NCI-H2029 (cell line): ENCODE data around the gene LILRA5.
"Not testable (repeated sequence)": the region's sequence is repeated elsewhere in the genome, so short reads cannot be mapped to it uniquely, and the experiment has no call there.

Experiments
- DNase-seq: peaks from one replicate; lab custom pipeline; 2025; lab: John Stamatoyannopoulos, UW

Gene LILRA5

DNA sequence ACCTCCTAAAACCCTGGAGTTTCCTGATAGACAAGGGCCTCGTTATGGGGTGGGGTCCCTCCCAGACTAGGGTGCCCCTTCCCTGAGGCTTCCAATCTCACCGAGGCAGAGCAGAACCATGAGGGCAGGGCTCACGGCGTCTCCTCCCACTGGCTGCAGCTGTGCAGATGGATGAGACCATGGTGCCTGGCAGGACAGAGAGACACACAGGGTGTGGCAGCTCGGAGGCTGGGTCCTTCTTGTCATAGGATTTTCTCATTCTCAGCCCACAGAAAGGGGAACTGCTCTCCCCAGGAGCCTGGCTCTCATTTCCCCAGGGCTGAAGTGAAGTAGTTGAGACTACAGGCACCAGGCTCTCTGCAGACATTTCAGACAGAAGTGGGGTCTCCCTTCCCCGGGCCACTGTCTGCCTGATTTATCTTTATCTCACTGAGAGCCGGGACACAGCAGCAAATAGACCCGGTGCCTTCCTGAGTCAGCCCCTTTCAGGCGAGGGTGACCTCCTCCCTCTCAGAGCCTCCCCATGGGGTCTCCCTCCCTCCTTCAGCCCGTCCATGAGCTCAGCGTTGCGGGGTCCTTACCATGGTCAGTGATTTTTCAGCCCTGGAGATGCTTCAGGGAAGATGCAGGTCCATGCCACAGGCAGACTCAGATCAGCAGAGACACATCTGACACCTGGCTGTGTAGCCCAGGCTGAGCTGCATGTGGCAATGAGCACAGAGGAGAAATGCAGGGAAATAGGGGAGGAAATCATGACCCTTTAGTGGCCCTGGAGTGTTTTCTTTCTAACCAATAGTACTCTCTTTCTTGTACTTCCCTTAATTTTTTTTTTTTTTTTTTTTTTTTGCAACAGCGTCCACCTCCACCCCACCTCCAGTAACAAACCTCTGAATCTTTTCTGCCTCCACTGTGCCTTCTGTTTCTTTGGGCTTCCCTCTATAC lies at the start of gene LILRA5:
TSS of gene LILRA5 (minus strand) at position 731 of the 942 bp plus-strand sequence. CDS start at position 584, 147 bp downstream.
- no peak for DNase-seq

- DNase-seq = not testable (repeated sequence)
These were observed 48.9 kb upstream of the LILRA5 start for GRCh38 chr19:54361680-54362422.

GRCh38 chr19:54359149-54359820 lies 46.3 kb upstream of the LILRA5 start:
- DNase-seq = not testable (repeated sequence)

GRCh38 chr19:54357381-54357780 lies 44.4 kb upstream of the LILRA5 start:
- no peak for DNase-seq

GRCh38 chr19:54356444-54357056 lies 43.6 kb upstream of the LILRA5 start:
- no peak for DNase-seq

- DNase-seq = no peak
These were observed 42.7 kb upstream of the LILRA5 start for GRCh38 chr19:54355675-54356074.

GRCh38 chr19:54354761-54355160 lies 41.8 kb upstream of the LILRA5 start:
- DNase-seq = no peak

GRCh38 chr19:54352546-54352945 lies 39.6 kb upstream of the LILRA5 start:
- no peak for DNase-seq

DNA sequence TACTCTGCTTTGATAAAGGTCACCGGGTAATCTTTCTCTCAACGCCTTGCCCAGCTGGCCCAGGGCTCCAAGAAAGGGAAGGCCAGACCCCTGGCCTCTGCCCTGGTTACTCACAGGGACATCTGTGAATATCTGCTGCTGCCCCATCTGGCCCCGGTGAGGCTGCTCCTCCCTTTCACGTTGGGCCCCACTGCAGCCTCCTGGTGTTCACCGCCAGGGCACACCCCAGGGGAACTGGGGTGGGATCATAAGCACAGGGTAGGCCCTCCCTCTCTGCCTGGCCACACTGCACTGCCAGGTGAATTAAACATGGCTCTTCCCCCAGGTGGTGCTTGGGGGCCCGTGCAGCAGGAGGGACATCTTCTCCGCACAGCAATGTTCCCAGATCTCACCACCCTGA lies 39.1 kb upstream of the LILRA5 start:
- DNase-seq = no peak

- DNase-seq = no peak
These were observed 38.5 kb upstream of the LILRA5 start for GRCh38 chr19:54351474-54351873.

GRCh38 chr19:54345938-54346386 lies 33.0 kb upstream of the LILRA5 start:
- no peak for DNase-seq

- no peak for DNase-seq
These were observed 30.9 kb upstream of the LILRA5 start for GRCh38 chr19:54343868-54344267.

- DNase-seq = no peak
These were observed 28.3 kb upstream of the LILRA5 start for GRCh38 chr19:54341295-54341694.

GRCh38 chr19:54339646-54340358 lies 26.8 kb upstream of the LILRA5 start:
- DNase-seq = no peak

DNA sequence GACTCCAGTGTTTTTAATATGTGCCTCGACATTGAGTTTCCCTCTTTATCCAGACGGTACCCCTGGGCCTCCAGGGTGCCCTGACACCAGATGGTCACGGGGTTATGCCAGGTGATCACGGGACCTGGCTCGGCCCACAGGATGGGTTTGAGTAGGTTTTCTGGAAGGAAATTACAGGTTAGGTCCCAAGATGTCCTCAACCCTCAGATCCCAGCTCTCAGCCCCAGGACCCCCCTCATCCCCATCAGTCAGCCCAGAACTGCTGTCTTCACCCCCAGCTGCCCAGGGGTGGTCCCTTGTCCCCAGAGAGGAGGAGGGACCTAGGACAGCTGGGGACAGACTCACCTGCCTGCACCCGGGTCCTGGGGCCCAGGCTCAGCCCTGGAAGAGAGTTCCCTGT lies 25.6 kb upstream of the LILRA5 start:
- no peak for DNase-seq

DNA sequence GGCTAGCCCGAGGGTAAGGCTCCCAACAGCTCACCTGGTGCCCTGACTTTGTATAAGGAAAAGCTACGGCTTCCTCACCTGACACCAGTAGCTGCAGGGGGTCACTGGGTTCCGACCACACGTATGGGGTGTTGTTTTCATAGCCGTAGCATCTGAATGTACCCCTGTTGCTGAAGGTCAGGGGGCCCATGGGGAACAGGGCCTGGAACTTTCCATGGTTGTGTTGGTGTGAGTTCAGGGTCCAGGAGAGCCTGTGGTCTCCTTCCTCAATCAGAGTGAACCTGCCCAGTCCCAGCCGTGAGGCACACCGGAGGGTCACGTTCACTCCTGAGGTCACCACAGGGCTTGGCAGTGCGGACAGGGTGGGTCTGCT lies 24.9 kb upstream of the LILRA5 start:
- DNase-seq = no peak

DNA sequence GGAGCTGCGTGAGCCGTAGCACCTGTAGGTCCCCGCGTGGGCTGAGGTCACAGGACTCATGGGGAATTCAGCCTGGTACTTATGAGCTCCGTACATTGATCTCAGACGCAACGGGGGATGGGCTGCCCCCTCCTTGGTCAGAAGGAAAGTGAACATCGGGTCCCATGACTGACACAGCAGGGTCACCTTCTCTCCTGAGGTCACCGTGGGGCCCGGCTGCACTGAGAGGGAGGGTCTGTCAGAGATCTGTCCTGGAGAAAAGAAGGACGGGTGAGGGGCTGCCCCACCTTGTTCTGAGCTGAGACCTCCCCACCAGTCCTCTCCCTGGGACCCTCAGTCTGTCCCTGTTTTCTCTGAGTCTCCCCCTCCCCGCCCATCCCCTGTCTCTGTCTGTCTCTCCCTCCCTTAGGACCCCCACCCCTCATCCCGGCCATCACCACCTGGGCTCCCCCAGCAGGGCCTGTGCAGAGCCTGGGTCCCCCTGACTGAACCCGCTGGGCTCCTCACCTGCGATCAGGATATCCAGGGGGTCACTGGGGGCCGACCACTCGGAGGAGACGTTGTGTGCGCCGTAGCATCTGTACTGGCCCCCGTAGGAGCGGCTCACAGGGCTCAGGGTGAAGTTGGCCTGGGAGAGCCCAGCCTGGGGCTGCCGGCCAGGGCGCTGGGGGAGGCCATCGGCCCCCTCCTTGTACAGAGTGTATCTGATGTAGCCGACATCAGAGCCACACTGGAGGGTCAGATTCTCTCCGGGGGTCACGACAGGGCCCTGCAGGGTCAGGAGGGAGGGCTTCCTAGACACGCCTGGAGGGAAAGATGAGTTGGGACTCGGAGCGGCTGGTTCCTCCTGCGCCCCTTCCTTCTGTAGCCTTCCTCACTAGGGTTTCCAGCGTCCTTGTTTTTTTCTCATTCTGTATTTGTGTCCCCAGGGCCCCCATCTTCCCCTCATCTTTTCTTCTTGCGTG lies 24.2 kb upstream of the LILRA5 start:
- no peak for DNase-seq

- DNase-seq = no peak
These were observed 23.3 kb upstream of the LILRA5 start for GRCh38 chr19:54335979-54336892.

DNA sequence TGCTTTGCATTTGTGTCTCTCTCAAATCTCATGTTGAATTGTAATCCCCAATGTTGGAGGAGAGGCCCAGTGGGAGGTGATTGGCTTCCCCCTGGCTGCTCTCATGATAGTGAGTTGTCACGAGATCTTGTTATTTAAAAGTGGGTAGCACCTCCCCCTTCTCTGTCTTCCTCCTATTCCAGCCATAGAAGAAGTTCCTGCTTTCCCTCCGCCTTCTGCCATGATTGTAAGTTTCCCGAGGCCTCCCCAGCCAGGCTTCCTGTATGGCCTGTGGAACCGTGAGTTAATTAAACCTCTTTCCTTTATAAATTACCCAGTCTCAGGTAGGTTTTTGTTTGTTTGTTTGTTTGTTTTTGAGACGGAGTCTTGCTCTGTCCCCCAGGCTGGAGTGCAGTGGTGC lies 22.2 kb upstream of the LILRA5 start:
- DNase-seq = no peak
